ENCODE measurements around the gene PIM3. TPM values are rescaled to one million over a fixed set of nuclear protein-coding genes. Genes with fewer than 3 reads are reported as not detected.

Gene PIM3
- total and polyA plus RNA-seq, 10 of the 15 experiments (the other 5 are each of a cell fraction or from before 2014, with no cell fraction given): 0.31 to 60.8 (median 12.4) TPM

DNA sequence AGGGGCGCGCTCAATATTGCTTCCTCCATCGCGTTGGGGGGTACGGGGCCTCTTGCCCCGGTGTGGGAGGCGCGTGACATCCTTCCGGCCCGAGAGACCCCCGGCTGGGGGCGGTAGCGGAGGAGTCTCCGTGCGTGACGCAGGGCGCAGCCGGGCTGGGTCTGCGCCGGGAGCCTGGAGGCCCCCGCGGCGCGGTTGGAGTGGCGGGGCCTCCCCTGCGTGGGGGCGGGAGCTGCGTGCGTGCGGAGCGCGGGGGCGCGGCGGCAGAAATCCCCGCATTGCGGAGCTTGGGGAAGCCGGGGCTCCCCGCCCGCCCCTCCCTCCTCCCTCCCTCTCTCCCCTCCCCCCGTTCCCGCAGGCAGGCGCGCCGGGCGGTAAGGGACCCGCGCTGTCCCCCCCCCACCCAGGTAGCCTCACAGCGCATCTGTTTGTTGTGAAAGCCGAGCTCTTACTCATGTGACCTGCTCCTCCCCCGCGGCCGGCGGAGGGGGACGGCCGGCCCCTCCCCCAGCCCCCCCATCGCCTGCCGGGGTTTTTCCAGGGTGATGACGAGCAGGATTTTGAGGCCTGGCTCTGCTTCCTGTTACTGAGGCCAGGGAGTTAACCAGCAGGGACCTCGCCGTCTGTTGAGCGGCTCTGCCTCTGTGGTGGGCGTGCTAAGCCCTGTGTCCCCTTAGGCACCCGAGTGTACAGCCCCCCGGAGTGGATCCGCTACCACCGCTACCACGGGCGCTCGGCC, 1.6 kb downstream of the PIM3 start (continued):
- peak; percentile 68 for TF ChIP-seq CREM (IDR thresholded peaks at IDR 0.05; ENCODE audit: low read depth)
- no peak for TF ChIP-seq SMAD5 (IDR thresholded peaks at IDR 0.05; ENCODE audit: low read depth)
- peak; percentile 89 for TF ChIP-seq IKZF1 (conservative IDR thresholded peaks at IDR 0.05)
- peak; percentile 53 for TF ChIP-seq SP1 (IDR thresholded peaks at IDR 0.05; ENCODE audit: low read depth, low read length)
- no peak for TF ChIP-seq NFYB (IDR thresholded peaks at IDR 0.05; ENCODE audit: insufficient read depth, low read depth, low read length)
- TF ChIP-seq SMC3 (IDR thresholded peaks at IDR 0.05; ENCODE audit: borderline replicate concordance, low read length): no peak
- TF ChIP-seq TBL1XR1 (IDR thresholded peaks at IDR 0.05; ENCODE audit: low read depth, low read length): peak; percentile 65; the same call in 1 of the 2 replicates
- TF ChIP-seq BRCA1 (IDR thresholded peaks at IDR 0.05; ENCODE audit: low read depth, low read length): no peak
- no peak for TF ChIP-seq KDM1A (IDR thresholded peaks at IDR 0.05; ENCODE audit: borderline replicate concordance)
- TF ChIP-seq, protein P1, sequence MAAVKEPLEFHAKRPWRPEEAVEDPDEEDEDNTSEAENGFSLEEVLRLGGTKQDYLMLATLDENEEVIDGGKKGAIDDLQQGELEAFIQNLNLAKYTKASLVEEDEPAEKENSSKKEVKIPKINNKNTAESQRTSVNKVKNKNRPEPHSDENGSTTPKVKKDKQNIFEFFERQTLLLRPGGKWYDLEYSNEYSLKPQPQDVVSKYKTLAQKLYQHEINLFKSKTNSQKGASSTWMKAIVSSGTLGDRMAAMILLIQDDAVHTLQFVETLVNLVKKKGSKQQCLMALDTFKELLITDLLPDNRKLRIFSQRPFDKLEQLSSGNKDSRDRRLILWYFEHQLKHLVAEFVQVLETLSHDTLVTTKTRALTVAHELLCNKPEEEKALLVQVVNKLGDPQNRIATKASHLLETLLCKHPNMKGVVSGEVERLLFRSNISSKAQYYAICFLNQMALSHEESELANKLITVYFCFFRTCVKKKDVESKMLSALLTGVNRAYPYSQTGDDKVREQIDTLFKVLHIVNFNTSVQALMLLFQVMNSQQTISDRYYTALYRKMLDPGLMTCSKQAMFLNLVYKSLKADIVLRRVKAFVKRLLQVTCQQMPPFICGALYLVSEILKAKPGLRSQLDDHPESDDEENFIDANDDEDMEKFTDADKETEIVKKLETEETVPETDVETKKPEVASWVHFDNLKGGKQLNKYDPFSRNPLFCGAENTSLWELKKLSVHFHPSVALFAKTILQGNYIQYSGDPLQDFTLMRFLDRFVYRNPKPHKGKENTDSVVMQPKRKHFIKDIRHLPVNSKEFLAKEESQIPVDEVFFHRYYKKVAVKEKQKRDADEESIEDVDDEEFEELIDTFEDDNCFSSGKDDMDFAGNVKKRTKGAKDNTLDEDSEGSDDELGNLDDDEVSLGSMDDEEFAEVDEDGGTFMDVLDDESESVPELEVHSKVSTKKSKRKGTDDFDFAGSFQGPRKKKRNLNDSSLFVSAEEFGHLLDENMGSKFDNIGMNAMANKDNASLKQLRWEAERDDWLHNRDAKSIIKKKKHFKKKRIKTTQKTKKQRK (IDR thresholded peaks at IDR 0.05; ENCODE audit: low read depth, low read length): no peak
- TF ChIP-seq, protein P2, sequence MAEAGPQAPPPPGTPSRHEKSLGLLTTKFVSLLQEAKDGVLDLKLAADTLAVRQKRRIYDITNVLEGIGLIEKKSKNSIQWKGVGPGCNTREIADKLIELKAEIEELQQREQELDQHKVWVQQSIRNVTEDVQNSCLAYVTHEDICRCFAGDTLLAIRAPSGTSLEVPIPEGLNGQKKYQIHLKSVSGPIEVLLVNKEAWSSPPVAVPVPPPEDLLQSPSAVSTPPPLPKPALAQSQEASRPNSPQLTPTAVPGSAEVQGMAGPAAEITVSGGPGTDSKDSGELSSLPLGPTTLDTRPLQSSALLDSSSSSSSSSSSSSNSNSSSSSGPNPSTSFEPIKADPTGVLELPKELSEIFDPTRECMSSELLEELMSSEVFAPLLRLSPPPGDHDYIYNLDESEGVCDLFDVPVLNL (IDR thresholded peaks at IDR 0.05; ENCODE audit: low read depth, low read length): no peak
- TF ChIP-seq, protein P3, sequence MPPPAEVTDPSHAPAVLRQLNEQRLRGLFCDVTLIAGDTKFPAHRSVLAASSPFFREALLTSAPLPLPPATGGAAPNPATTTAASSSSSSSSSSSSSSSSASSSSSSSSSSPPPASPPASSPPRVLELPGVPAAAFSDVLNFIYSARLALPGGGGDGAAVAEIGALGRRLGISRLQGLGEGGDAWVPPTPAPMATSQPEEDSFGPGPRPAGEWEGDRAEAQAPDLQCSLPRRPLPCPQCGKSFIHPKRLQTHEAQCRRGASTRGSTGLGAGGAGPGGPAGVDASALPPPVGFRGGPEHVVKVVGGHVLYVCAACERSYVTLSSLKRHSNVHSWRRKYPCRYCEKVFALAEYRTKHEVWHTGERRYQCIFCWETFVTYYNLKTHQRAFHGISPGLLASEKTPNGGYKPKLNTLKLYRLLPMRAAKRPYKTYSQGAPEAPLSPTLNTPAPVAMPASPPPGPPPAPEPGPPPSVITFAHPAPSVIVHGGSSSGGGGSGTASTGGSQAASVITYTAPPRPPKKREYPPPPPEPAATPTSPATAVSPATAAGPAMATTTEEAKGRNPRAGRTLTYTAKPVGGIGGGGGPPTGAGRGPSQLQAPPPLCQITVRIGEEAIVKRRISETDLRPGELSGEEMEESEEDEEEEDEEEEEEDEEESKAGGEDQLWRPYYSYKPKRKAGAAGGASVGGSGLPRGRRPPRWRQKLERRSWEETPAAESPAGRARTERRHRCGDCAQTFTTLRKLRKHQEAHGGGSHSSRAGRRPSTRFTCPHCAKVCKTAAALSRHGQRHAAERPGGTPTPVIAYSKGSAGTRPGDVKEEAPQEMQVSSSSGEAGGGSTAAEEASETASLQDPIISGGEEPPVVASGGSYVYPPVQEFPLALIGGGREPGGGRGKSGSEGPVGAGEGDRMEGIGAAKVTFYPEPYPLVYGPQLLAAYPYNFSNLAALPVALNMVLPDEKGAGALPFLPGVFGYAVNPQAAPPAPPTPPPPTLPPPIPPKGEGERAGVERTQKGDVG (CRISPR knock-in tag; IDR thresholded peaks at IDR 0.05): no peak
- TF ChIP-seq PAX8 (IDR thresholded peaks at IDR 0.05): no peak
- no peak for TF ChIP-seq MYC (IDR thresholded peaks at IDR 0.05; ENCODE audit: insufficient read depth, insufficient read length, insufficient replicate concordance, low read length, severe bottlenecking)
- no peak for TF ChIP-seq RAD51 (IDR thresholded peaks at IDR 0.05)
- TF ChIP-seq, protein P4, sequence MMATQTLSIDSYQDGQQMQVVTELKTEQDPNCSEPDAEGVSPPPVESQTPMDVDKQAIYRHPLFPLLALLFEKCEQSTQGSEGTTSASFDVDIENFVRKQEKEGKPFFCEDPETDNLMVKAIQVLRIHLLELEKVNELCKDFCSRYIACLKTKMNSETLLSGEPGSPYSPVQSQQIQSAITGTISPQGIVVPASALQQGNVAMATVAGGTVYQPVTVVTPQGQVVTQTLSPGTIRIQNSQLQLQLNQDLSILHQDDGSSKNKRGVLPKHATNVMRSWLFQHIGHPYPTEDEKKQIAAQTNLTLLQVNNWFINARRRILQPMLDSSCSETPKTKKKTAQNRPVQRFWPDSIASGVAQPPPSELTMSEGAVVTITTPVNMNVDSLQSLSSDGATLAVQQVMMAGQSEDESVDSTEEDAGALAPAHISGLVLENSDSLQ (IDR thresholded peaks at IDR 0.05): peak; percentile 37; the same call in 1 of the 2 replicates
- TF ChIP-seq TCF3 (IDR thresholded peaks at IDR 0.05; ENCODE audit: borderline replicate concordance, insufficient read depth, low read depth, low read length): no peak
- TF ChIP-seq CBX3 (IDR thresholded peaks at IDR 0.05; ENCODE audit: borderline replicate concordance, low read depth): no peak
- no peak for TF ChIP-seq NFYA (IDR thresholded peaks at IDR 0.05; ENCODE audit: borderline replicate concordance, low read depth, low read length)
- TF ChIP-seq, protein P5, sequence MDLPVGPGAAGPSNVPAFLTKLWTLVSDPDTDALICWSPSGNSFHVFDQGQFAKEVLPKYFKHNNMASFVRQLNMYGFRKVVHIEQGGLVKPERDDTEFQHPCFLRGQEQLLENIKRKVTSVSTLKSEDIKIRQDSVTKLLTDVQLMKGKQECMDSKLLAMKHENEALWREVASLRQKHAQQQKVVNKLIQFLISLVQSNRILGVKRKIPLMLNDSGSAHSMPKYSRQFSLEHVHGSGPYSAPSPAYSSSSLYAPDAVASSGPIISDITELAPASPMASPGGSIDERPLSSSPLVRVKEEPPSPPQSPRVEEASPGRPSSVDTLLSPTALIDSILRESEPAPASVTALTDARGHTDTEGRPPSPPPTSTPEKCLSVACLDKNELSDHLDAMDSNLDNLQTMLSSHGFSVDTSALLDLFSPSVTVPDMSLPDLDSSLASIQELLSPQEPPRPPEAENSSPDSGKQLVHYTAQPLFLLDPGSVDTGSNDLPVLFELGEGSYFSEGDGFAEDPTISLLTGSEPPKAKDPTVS (IDR thresholded peaks at IDR 0.05; ENCODE audit: low read depth, low read length): no peak
